ENCODE measurements around the gene NTRK2.

- TF ChIP-seq POLR2A (IDR thresholded peaks at IDR 0.05; ENCODE audit: low read depth, low read length): no peak
- no peak for TF ChIP-seq POLR2AphosphoS5 (IDR thresholded peaks at IDR 0.05; ENCODE audit: low read depth, low read length)
- no peak for TF ChIP-seq TAF1 (IDR thresholded peaks at IDR 0.05; ENCODE audit: low read depth, low read length)
- TF ChIP-seq POU2F2 (IDR thresholded peaks at IDR 0.05; ENCODE audit: low read depth, low read length): no peak
- TF ChIP-seq SPI1 (IDR thresholded peaks at IDR 0.05; ENCODE audit: low read depth, low read length): no peak
- no peak for TF ChIP-seq PAX5 (IDR thresholded peaks at IDR 0.05; ENCODE audit: insufficient read depth, low read length, severe bottlenecking)
These were observed 162.9 kb downstream of the NTRK2 start for GRCh38 chr9:84832453-84832852.

Measured in GM12891 (cell line).